Retina (tissue), 1 donor: ENCODE measurements around the gene GABARAPL1.
"Not testable (repeated sequence)": the region's sequence is repeated elsewhere in the genome, so short reads cannot be mapped to it uniquely, and the experiment has no call there.

ENCODE experiments used
- DNase-seq: peaks from one replicate; pipeline ENCODE4 v3.0.0-alpha.2; 2016

GABARAPL1 gene

GRCh38 chr12:10204495-10204894 is 8.2 kb upstream of the GABARAPL1 start:
- DNase-seq, result not testable (repeated sequence)

GRCh38 chr12:10205220-10205807 is 7.4 kb upstream of the GABARAPL1 start:
- no peak for DNase-seq

- DNase-seq, result no peak
Observed at GRCh38 chr12:10207136-10207535, 5.5 kb upstream of the GABARAPL1 start.

- DNase-seq, result no peak
Observed at GRCh38 chr12:10210225-10210624, 2.5 kb upstream of the GABARAPL1 start.

GRCh38 chr12:10211101-10211939 is 1.4 kb upstream of the GABARAPL1 start:
- peak; percentile 13 for DNase-seq

GRCh38 chr12:10211940-10212738 is 538 bp upstream of the GABARAPL1 start:
- peak; percentile 93 for DNase-seq

- DNase-seq, result peak; percentile 86
Observed at GRCh38 chr12:10213168-10214135, 775 bp downstream of the GABARAPL1 start.

GRCh38 chr12:10214136-10214894 is 1.6 kb downstream of the GABARAPL1 start:
- DNase-seq, result peak; percentile 37

- DNase-seq, result no peak
Observed at GRCh38 chr12:10214895-10215267, 2.2 kb downstream of the GABARAPL1 start.

GRCh38 chr12:10215436-10215835 is 2.8 kb downstream of the GABARAPL1 start:
- DNase-seq, result no peak

- not testable (repeated sequence) for DNase-seq
Observed at GRCh38 chr12:10215946-10216345, 3.3 kb downstream of the GABARAPL1 start.

- no peak for DNase-seq
Observed at GRCh38 chr12:10218021-10218420, 5.3 kb downstream of the GABARAPL1 start.

GRCh38 chr12:10220398-10221077 is 7.9 kb downstream of the GABARAPL1 start:
- DNase-seq, result no peak

- no peak for DNase-seq
Observed at GRCh38 chr12:10221846-10222245, 9.2 kb downstream of the GABARAPL1 start.

GRCh38 chr12:10223208-10223607 is 10.5 kb downstream of the GABARAPL1 start:
- no peak for DNase-seq

GRCh38 chr12:10225426-10225825 is 12.7 kb downstream of the GABARAPL1 start:
- not testable (repeated sequence) for DNase-seq

- DNase-seq, result peak; percentile 51
Observed at GRCh38 chr12:10226086-10226485, 13.4 kb downstream of the GABARAPL1 start.

GRCh38 chr12:10226731-10227130 is 14.1 kb downstream of the GABARAPL1 start:
- DNase-seq, result no peak

GRCh38 chr12:10227648-10228047 is 15.0 kb downstream of the GABARAPL1 start:
- no peak for DNase-seq

GRCh38 chr12:10234562-10234961 is 21.9 kb downstream of the GABARAPL1 start:
- DNase-seq, result no peak
